Breast epithelium (tissue), 3 donors: Measurements from ENCODE around the gene DIS3L2.

Source experiments
- POLR2A ChIP-seq: fragments of 450-650 bp; IDR thresholded peaks from one replicate; pipeline ENCODE4 v1.6.1; 2016; ENCODE audit warnings: antibody characterized with exemption, mild to moderate bottlenecking, moderate library complexity
- POLR2AphosphoS5 ChIP-seq, 3 donors: sonication (generic); formaldehyde crosslinking; IDR thresholded peaks; one replicate each; pipeline ENCODE4 v1.6.1; 2017; ENCODE audit warnings: antibody characterized with exemption in 3 of 3
- TF ChIP-seq, protein P1 (sequence below), 3 donors: fragments of 450-650 bp; IDR thresholded peaks; one replicate each; pipeline ENCODE4 v1.5.1; 2016 to 2017; ENCODE audit warnings: antibody characterized with exemption in 3 of 3, mild to moderate bottlenecking in 3 of 3, moderate library complexity in 3 of 3

DNA sequence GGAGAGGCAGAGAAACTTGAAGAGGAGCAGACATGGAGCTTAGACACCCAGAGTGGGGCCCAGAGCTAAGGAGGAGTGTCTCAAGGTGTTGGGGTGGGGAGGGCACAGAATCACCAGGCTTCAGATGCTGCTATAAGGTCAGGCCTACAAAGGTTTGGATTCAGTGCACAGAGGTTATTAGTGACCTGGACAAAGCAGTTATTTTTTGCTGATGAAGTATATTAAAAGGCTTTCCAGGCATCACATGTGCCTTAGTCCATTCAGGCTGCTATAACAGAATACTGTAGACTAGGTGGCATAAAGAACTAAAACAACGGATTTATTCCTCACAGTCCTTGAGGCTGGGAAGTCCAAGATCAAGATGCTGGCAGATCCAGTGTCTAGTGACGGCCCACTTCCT lies 271.4 kb downstream of the DIS3L2 start:
- TF ChIP-seq POLR2A (no peak), POLR2AphosphoS5 (IDR thresholded peaks at IDR 0.05) (no peak)
- TF ChIP-seq, protein P1, sequence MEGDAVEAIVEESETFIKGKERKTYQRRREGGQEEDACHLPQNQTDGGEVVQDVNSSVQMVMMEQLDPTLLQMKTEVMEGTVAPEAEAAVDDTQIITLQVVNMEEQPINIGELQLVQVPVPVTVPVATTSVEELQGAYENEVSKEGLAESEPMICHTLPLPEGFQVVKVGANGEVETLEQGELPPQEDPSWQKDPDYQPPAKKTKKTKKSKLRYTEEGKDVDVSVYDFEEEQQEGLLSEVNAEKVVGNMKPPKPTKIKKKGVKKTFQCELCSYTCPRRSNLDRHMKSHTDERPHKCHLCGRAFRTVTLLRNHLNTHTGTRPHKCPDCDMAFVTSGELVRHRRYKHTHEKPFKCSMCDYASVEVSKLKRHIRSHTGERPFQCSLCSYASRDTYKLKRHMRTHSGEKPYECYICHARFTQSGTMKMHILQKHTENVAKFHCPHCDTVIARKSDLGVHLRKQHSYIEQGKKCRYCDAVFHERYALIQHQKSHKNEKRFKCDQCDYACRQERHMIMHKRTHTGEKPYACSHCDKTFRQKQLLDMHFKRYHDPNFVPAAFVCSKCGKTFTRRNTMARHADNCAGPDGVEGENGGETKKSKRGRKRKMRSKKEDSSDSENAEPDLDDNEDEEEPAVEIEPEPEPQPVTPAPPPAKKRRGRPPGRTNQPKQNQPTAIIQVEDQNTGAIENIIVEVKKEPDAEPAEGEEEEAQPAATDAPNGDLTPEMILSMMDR (IDR thresholded peaks at IDR 0.05) = no peak
